Testis (tissue), 2 donors: ENCODE measurements around the gene EDC3.

ENCODE experiments used
- POLR2A ChIP-seq: fragments of 450-650 bp; IDR thresholded peaks from one replicate; pipeline ENCODE4 v1.6.1; 2017; ENCODE audit warnings: antibody characterized with exemption, mild to moderate bottlenecking, moderate library complexity
- TF ChIP-seq, protein P1 (sequence below), 3 experiments: fragments of 450-650 bp in 2 of 3; fragments of 200-600 bp in 1 of 3; sonication (generic) in 1 of 3; IDR thresholded peaks; one replicate each; pipeline ENCODE4 v1.5.1; 2016 to 2019; ENCODE audit warnings: antibody characterized with exemption in 3 of 3, mild to moderate bottlenecking in 2 of 3, moderate library complexity in 1 of 3

DNA sequence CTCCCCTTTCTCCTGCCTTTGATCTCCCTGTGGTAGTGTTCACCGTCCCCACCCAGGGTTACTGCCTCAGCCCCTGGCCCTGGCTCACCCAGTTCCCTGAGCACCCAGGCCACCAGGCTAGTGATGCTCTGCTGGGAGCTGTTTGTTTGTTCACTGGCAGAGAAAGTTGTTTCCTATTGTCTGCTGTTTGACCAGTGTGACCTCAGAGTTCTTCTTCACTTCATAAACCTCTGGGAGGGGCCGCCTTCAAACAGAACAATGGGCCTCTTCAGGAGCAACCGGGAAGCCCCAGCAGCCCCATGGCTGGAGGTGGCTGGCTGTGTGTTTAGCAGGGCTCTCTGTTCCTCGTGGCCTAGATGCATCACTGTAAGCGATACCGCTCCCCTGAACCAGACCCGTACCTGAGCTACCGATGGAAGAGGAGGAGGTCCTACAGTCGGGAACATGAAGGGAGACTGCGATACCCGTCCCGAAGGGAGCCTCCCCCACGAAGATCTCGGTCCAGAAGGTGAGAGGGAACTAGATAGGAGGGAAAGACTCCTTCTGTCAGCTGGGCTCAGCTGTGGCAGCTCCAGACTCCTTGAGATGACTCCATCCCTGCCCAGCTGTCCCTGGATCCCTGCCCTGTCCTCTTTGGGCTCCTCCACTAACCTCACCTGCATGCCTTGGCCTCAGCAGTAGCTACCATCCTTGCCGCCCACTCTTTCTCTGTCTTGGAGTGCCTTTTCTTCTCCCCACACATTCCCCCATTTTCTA lies 76.8 kb downstream of the EDC3 start:
- TF ChIP-seq, protein P1, sequence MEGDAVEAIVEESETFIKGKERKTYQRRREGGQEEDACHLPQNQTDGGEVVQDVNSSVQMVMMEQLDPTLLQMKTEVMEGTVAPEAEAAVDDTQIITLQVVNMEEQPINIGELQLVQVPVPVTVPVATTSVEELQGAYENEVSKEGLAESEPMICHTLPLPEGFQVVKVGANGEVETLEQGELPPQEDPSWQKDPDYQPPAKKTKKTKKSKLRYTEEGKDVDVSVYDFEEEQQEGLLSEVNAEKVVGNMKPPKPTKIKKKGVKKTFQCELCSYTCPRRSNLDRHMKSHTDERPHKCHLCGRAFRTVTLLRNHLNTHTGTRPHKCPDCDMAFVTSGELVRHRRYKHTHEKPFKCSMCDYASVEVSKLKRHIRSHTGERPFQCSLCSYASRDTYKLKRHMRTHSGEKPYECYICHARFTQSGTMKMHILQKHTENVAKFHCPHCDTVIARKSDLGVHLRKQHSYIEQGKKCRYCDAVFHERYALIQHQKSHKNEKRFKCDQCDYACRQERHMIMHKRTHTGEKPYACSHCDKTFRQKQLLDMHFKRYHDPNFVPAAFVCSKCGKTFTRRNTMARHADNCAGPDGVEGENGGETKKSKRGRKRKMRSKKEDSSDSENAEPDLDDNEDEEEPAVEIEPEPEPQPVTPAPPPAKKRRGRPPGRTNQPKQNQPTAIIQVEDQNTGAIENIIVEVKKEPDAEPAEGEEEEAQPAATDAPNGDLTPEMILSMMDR (IDR thresholded peaks at IDR 0.05) = no peak
- no peak for TF ChIP-seq POLR2A
